Ovary (tissue), 3 donors: Measurements from ENCODE around the gene TRIOBP.

ENCODE experiments used
- POLR2A ChIP-seq: fragments of 450-650 bp; IDR thresholded peaks from one replicate; pipeline ENCODE4 v1.6.1; 2017; ENCODE audit warnings: antibody characterized with exemption, mild to moderate bottlenecking, moderate library complexity
- TF ChIP-seq, protein P1 (sequence below), 3 donors: fragments of 450-650 bp in 2 of 3; fragments of 200-600 bp in 1 of 3; IDR thresholded peaks; one replicate each; pipeline versions ENCODE4 v1.5.1 to v1.8.0; 2016 to 2022; ENCODE audit warnings: antibody characterized with exemption in 3 of 3, mild to moderate bottlenecking in 1 of 3
- donor health status: DM: no; HTN: no; CAD: no.

DNA sequence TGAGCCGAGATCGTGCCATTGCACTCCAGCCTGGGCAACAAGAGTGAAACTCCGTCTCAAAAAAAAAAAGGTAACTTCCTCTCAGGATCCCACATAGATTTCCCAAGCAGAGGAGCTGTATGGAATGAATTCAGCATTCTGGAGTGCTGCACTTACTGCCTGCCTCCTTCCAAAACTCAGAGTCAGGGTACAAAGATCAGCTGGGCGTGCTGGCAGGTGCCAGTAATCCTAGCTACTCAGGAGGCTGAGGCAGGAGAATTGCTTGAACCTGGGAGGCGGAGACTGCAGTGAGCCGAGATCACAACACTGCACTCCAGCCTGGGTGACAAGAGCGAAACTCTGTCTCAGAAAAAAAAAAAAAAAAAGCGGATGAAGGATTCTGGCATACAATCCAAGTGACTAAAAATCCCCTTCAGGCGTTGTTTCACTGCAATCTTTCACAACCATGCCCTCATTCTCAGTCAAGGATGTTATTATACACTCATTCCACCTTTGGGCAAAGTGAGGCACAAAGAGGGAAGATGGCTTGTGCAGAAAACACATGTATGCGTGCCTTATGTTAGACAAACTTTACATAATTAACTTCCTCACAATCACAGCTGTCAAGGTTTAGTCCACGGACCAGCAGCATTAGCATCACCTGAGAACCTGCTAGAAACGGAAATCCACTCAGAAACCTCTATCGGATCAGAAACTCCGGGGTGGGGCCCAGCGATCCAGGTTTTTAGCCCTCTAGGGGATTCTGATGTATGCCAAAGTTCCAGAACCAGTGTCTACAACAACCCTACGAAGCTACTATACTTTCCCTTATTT lies 11.8 kb upstream of the TRIOBP start:
- TF ChIP-seq, protein P1, sequence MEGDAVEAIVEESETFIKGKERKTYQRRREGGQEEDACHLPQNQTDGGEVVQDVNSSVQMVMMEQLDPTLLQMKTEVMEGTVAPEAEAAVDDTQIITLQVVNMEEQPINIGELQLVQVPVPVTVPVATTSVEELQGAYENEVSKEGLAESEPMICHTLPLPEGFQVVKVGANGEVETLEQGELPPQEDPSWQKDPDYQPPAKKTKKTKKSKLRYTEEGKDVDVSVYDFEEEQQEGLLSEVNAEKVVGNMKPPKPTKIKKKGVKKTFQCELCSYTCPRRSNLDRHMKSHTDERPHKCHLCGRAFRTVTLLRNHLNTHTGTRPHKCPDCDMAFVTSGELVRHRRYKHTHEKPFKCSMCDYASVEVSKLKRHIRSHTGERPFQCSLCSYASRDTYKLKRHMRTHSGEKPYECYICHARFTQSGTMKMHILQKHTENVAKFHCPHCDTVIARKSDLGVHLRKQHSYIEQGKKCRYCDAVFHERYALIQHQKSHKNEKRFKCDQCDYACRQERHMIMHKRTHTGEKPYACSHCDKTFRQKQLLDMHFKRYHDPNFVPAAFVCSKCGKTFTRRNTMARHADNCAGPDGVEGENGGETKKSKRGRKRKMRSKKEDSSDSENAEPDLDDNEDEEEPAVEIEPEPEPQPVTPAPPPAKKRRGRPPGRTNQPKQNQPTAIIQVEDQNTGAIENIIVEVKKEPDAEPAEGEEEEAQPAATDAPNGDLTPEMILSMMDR (IDR thresholded peaks at IDR 0.05), result no peak
- no peak for TF ChIP-seq POLR2A
